Kidney capillary endothelial cell (primary cell): ENCODE measurements around the gene HYAL1.
"Not testable (repeated sequence)": the region's sequence is repeated elsewhere in the genome, so short reads cannot be mapped to it uniquely, and the experiment has no call there.

ENCODE experiments used
- DNase-seq: peaks from one replicate; pipeline ENCODE4 v3.0.0-alpha.2; 2018; ENCODE audit warnings: low spot score

Gene HYAL1

GRCh38 chr3:50272911-50273688 lies 30.3 kb downstream of the HYAL1 start:
- DNase-seq = peak; percentile 69

GRCh38 chr3:50272538-50272910 lies 30.9 kb downstream of the HYAL1 start:
- DNase-seq = not testable (repeated sequence)

GRCh38 chr3:50271314-50271936 lies 31.9 kb downstream of the HYAL1 start:
- DNase-seq = no peak

- DNase-seq = no peak
Measured at GRCh38 chr3:50270422-50271224, 32.8 kb downstream of the HYAL1 start.

- DNase-seq = no peak
Measured at GRCh38 chr3:50269977-50270413, 33.4 kb downstream of the HYAL1 start.

- no peak for DNase-seq
Measured at GRCh38 chr3:50269460-50269859, 33.9 kb downstream of the HYAL1 start.

GRCh38 chr3:50268703-50269451 lies 34.5 kb downstream of the HYAL1 start, which contains the start of gene SEMA3B:
Gene SEMA3B (plus strand): TSS chr3:50269147. CDS start chr3:50269241, 94 bp downstream.
- no peak for DNase-seq

- DNase-seq = no peak
Measured at GRCh38 chr3:50268276-50268675, 35.1 kb downstream of the HYAL1 start.

- DNase-seq = no peak
Measured at GRCh38 chr3:50267280-50267913, 36.0 kb downstream of the HYAL1 start.

GRCh38 chr3:50266836-50267235 lies 36.5 kb downstream of the HYAL1 start:
- DNase-seq = no peak

- no peak for DNase-seq
Measured at GRCh38 chr3:50266017-50266416, 37.4 kb downstream of the HYAL1 start.

- no peak for DNase-seq
Measured at GRCh38 chr3:50265571-50265970, 37.8 kb downstream of the HYAL1 start.

- DNase-seq = no peak
Measured at GRCh38 chr3:50264964-50265485, 38.3 kb downstream of the HYAL1 start.

- DNase-seq = no peak
Measured at GRCh38 chr3:50264383-50264963, 38.9 kb downstream of the HYAL1 start.

GRCh38 chr3:50263478-50264382 lies 39.6 kb downstream of the HYAL1 start:
- no peak for DNase-seq

GRCh38 chr3:50262778-50263177 lies 40.6 kb downstream of the HYAL1 start:
- DNase-seq = no peak

- DNase-seq = not testable (repeated sequence)
Measured at GRCh38 chr3:50262200-50262599, 41.2 kb downstream of the HYAL1 start.

- DNase-seq = no peak
Measured at GRCh38 chr3:50261505-50261904, 41.9 kb downstream of the HYAL1 start.

GRCh38 chr3:50260942-50261441 lies 42.4 kb downstream of the HYAL1 start:
- DNase-seq = no peak
